K562 (cell line): ENCODE measurements around the gene ESRRG. TPM values are rescaled to one million over a fixed set of nuclear protein-coding genes. Genes with fewer than 3 reads are reported as not detected.

Source experiments
- ATAC-seq: fragments of 200-7000 bp; cut with Tn5 transposase; 3 replicates; pipeline ENCODE4 v1.9.1; 2020; ENCODE audit warnings: moderate library complexity
- BruUV-seq: library from RNA; stranded (reverse); fragments of 400-500 nt; replicated peaks from 2 replicates; lab custom pipeline; 2021; lab: Mats Ljungman, UMichigan
- CTCF ChIA-PET: fragments of 300-600 bp; formaldehyde crosslinking; extraction: SDS; loops from one replicate; lab custom pipeline; 2021; ENCODE audit warnings: low intra/inter-chr PET ratio; lab: Yijun Ruan, JAX
- POLR2A ChIA-PET: fragments of 300-600, 350-650 bp; sonication (Branson Sonifier 250); formaldehyde crosslinking; extraction: SDS; loops from one replicate; lab custom pipeline; 2021; ENCODE audit warnings: antibody characterized with exemption, inconsistent platforms; lab: Yijun Ruan, JAX
- DNase-seq, 4 experiments: peaks; one replicate each; pipeline versions ENCODE4 v3.0.0 to v3.0.0-alpha.2; 2011 to 2018; ENCODE audit warnings: low spot score in 3 of 4, mixed read lengths in 3 of 4; ENCODE audit errors: extremely low read depth in 1 of 4
- FAIRE-seq: peaks from 2 replicates; lab custom pipeline; 2011; peaks lifted over from hg19 to GRCh38; lab: Jason Lieb, UNC
- H2AFZ ChIP-seq: 2 replicates; pipeline ENCODE4 v1.6.0; 2011; ENCODE audit warnings: low read depth, low read length, control low read depth, inconsistent platforms
- H3K27ac ChIP-seq: fragments of 200-600 bp; 3 replicates; pipeline ENCODE4 v1.8.0; 2011; ENCODE audit warnings: low read depth, mild to moderate bottlenecking, control low read depth, inconsistent platforms, low read length, moderate library complexity, mixed read lengths; ENCODE audit errors: extremely low read depth
- H3K27me3 ChIP-seq, 2 experiments: fragments of 300-600 bp in 1 of 2; 2 replicates in 1 of 2; 3 replicates in 1 of 2; pipeline versions ENCODE4 v1.6.0 to v1.8.0; 2011; ENCODE audit warnings: inconsistent platforms in 2 of 2, low read length in 2 of 2, mild to moderate bottlenecking in 1 of 2, mixed read lengths in 1 of 2, moderate library complexity in 1 of 2; ENCODE audit not compliant: control insufficient read depth in 2 of 2, insufficient read depth in 2 of 2
- H3K36me3 ChIP-seq: fragments of 300-600 bp; 3 replicates; pipeline ENCODE4 v1.8.0; 2011; ENCODE audit warnings: mild to moderate bottlenecking, low read length, inconsistent platforms; ENCODE audit not compliant: control insufficient read depth, insufficient read depth
- H3K4me1 ChIP-seq, 2 experiments: fragments of 200-600 bp in 1 of 2; replicated peaks in 1 of 2; 2 replicates in 1 of 2; 3 replicates in 1 of 2; pipeline versions ENCODE4 v1.5.1 to v1.8.0; 2011; ENCODE audit warnings: inconsistent platforms in 2 of 2, low read length in 2 of 2, mild to moderate bottlenecking in 1 of 2, mixed read lengths in 1 of 2, moderate library complexity in 1 of 2; ENCODE audit not compliant: control insufficient read depth in 2 of 2, insufficient read depth in 2 of 2
- H3K4me2 ChIP-seq: 2 replicates; pipeline ENCODE4 v1.6.1; 2011; ENCODE audit warnings: low read length, control low read depth, inconsistent platforms, mixed read lengths; ENCODE audit not compliant: insufficient read depth
- H3K4me3 ChIP-seq: fragments of 200-600 bp; sonication (generic), shearing (Covaris generic); 2 replicates; pipeline ENCODE4 v1.5.1; 2016; ENCODE audit warnings: control low read depth, inconsistent platforms
- H3K79me2 ChIP-seq: fragments of 200-600 bp; 3 replicates; pipeline ENCODE4 v1.8.0; 2011; ENCODE audit warnings: low read length, inconsistent platforms; ENCODE audit not compliant: control insufficient read depth, insufficient read depth
- H3K9ac ChIP-seq, 2 experiments: 2 replicates each; pipeline versions ENCODE4 v1.6.0 to v1.6.1; 2011; ENCODE audit warnings: low read depth in 2 of 2, low read length in 2 of 2, control low read depth in 1 of 2, inconsistent platforms in 1 of 2, mild to moderate bottlenecking in 1 of 2, mixed read lengths in 1 of 2; ENCODE audit not compliant: insufficient read depth in 1 of 2
- H3K9me1 ChIP-seq: one replicate; pipeline ENCODE4 v1.6.0; 2011; ENCODE audit warnings: inconsistent platforms, mild to moderate bottlenecking, low read length, moderate library complexity; ENCODE audit not compliant: control insufficient read depth, insufficient read depth
- H3K9me3 ChIP-seq: replicated peaks from 2 replicates; pipeline ENCODE4 v1.5.1; 2011; ENCODE audit warnings: low read depth, low read length, inconsistent platforms; ENCODE audit not compliant: control insufficient read depth, insufficient read depth
- H4K20me1 ChIP-seq: replicated peaks from 2 replicates; pipeline ENCODE4 v1.6.1; 2011; ENCODE audit warnings: low read length, inconsistent platforms, mixed read lengths; ENCODE audit not compliant: control insufficient read depth, insufficient read depth
- ARNT ChIP-seq, 2 experiments: fragments of 450-650 bp; IDR thresholded peaks; 2 replicates each; pipeline ENCODE4 v1.6.1; 2016; ENCODE audit warnings: mild to moderate bottlenecking in 1 of 2
- GTF2A2 ChIP-seq: IDR thresholded peaks from 2 replicates; pipeline ENCODE4 v1.6.1; 2016; ENCODE audit warnings: mild to moderate bottlenecking, missing genetic modification characterization, missing compliant biosample characterization
- HDAC3 ChIP-seq: fragments of 450-650 bp; IDR thresholded peaks from 2 replicates; pipeline ENCODE4 v1.6.1; 2018; ENCODE audit warnings: borderline replicate concordance, mild to moderate bottlenecking, moderate library complexity; ENCODE audit not compliant: partially characterized antibody
- KLF6 ChIP-seq: fragments of 250-450 bp; sonication (Bioruptor Pico); IDR thresholded peaks from 2 replicates; pipeline ENCODE4 v1.4.0; 2020; ENCODE audit warnings: mild to moderate bottlenecking, moderate library complexity, borderline replicate concordance
- NCOA2 ChIP-seq, 2 experiments: fragments of 450-650 bp; IDR thresholded peaks; 2 replicates each; pipeline ENCODE4 v1.6.1; 2018; ENCODE audit warnings: mild to moderate bottlenecking in 2 of 2, moderate library complexity in 1 of 2; ENCODE audit not compliant: partially characterized antibody in 2 of 2
- SIN3B ChIP-seq: fragments of 450-650 bp; IDR thresholded peaks from 2 replicates; pipeline ENCODE4 v1.6.1; 2017; ENCODE audit warnings: low read depth, mild to moderate bottlenecking, moderate library complexity
- SRSF7 ChIP-seq: fragments of 200-400 bp; formaldehyde crosslinking; optimal IDR thresholded peaks from 2 replicates; pipeline ENCODE3; 2017; ENCODE audit warnings: mild to moderate bottlenecking, low read depth, low read length
- ZNF253 ChIP-seq: fragments of 250-450 bp; sonication (Bioruptor Pico); conservative IDR thresholded peaks from 2 replicates; pipeline ENCODE4 v1.6.1; 2021; ENCODE audit warnings: mild to moderate bottlenecking
- WGBS: fragments of 100-300 bp; shearing (Covaris generic); methylation state at CpG from one replicate; pipeline ENCODE4 v1.1.6; 2016; ENCODE audit warnings: low coverage, mixed read lengths; ENCODE audit not compliant: insufficient coverage; ENCODE audit errors: missing lambda C conversion rate; 5-methylcytosine and 5-hydroxymethylcytosine counted together
- in situ Hi-C: fragments of 300-500 bp; cut with MboI; formaldehyde crosslinking; loops from 4 replicates; pipeline ENCODE4 v1.15.0; 2018; ENCODE audit warnings: inconsistent platforms, mixed read lengths
- intact Hi-C: fragments of 100-400 bp; cut with micrococcal nuclease; formaldehyde crosslinking; loops from 2 replicates; pipeline ENCODE4 v1.14.2; 2022
- polyA plus RNA-seq, 8 experiments: library from polyadenylated mRNA; depleted of rRNA in 4 of 8; stranded (reverse) in 5 of 8; unstranded in 3 of 8; fragments of >200 nt; fragmentation: Nextera tagmentation in 2 of 8; fragmentation: Illumina TruSeq in 1 of 8; extraction: Ambion mirVana in 2 of 8; extraction: Trizol in 1 of 8; gene quantifications; 2 replicates each; pipeline versions ENCODE4 v1.2.1 to v1.2.3, GENCODE V29; 2011 to 2014; ENCODE audit warnings: inconsistent platforms in 1 of 8, missing spikeins in 1 of 8
- total RNA-seq, 7 experiments: library from RNA; depleted of rRNA in 6 of 7; stranded (reverse); fragments of >200 nt in 6 of 7; fragmentation: Illumina TruSeq in 2 of 7; extraction: Trizol in 2 of 7; gene quantifications; 2 replicates each; pipeline versions ENCODE4 v1.2.1 to v1.2.3, GENCODE V29; 2011 to 2021; ENCODE audit warnings: low replicate concordance in 1 of 7
- TF ChIP-seq, protein P1 (sequence below): sonication (generic); formaldehyde crosslinking; IDR thresholded peaks from 2 replicates; pipeline ENCODE4 v1.5.0; 2020; ENCODE audit warnings: missing genetic modification reagents

Gene ESRRG
- total and polyA plus RNA-seq, 9 of the 15 experiments (the other 6 are each of a cell fraction or from before 2014, with no cell fraction given): not detected

DNA sequence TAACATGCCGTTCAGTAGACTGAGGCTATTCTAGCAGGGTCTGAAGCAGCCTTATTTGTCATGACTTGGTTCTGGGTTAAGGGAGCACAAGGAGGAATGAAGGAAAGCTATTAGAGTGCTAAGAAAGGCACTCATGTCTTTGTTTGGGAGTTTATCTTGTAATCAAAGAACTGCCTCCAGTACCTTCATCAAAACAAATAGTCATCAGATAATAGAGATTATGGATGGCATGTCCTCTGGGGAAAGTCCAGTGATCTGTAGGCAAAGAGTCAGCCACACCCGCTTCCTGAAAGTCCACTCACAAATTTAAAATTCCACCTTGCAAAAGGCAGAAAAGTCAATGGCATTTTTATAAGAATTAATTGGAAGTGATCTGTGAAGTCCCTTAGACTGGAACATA, 56.8 kb downstream of the ESRRG start:
- no peaks in the 10 kb centered on the region for H3K79me2 ChIP-seq
- H2AFZ ChIP-seq: no peak overlapping the region
- ChIA-PET CTCF (no interaction called here), POLR2A (no interaction called here)
- no peaks in the 10 kb centered on the region; the same call in 1 of the 2 replicates for H3K9me3 ChIP-seq
- H4K20me1 ChIP-seq: no peaks in the 10 kb centered on the region
- no peak overlapping the region for H3K4me3 ChIP-seq
- DNase-seq (no peak), ATAC-seq (no peak), FAIRE-seq (no peak)
- H3K9me1 ChIP-seq: no peaks in the 10 kb centered on the region
- no peaks in the 10 kb centered on the region for H3K27me3 ChIP-seq
- no peak overlapping the region for H3K9ac ChIP-seq
- intact Hi-C loops: no loop called here
- no peaks in the 10 kb centered on the region for H3K4me1 ChIP-seq
- TF ChIP-seq KLF6 (CRISPR knock-in tag): no peak
- TF ChIP-seq SRSF7: no peak
- no peak for TF ChIP-seq GTF2A2 (tag)
- no peak for TF ChIP-seq NCOA2 (IDR thresholded peaks at IDR 0.05; ENCODE audit: partially characterized antibody in 2 of 2)
- no peak for TF ChIP-seq ZNF253
- TF ChIP-seq, protein P1, sequence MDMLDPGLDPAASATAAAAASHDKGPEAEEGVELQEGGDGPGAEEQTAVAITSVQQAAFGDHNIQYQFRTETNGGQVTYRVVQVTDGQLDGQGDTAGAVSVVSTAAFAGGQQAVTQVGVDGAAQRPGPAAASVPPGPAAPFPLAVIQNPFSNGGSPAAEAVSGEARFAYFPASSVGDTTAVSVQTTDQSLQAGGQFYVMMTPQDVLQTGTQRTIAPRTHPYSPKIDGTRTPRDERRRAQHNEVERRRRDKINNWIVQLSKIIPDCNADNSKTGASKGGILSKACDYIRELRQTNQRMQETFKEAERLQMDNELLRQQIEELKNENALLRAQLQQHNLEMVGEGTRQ (CRISPR knock-in tag): no peak
- no peak for TF ChIP-seq HDAC3
- no peak for TF ChIP-seq ARNT (IDR thresholded peaks at IDR 0.05)
- TF ChIP-seq SIN3B: no peak
- TF ChIP-seq, all 486 proteins: peak for 0
- in situ Hi-C loops: no loop called here
- 0% methylated on average over 2 of the region's 2 CpGs for WGBS
- H3K36me3 ChIP-seq: no peaks in the 10 kb centered on the region
- BruUV-seq: no TSS peak
- no peak overlapping the region for H3K4me2 ChIP-seq
- H3K27ac ChIP-seq: no peak overlapping the region
